AG08396 (cell line): ENCODE data around the gene PYDC1.
"Not testable (repeated sequence)": the region's sequence is repeated elsewhere in the genome, so short reads cannot be mapped to it uniquely, and the experiment has no call there.

ENCODE experiments used
- DNase-seq: peaks from one replicate; pipeline ENCODE4 v3.0.0; 2012; ENCODE audit warnings: low spot score, mixed read lengths

The PYDC1 gene

GRCh38 chr16:31195861-31196260 lies 21.1 kb downstream of the PYDC1 start:
- DNase-seq = not testable (repeated sequence)

- DNase-seq = no peak
These were observed 22.0 kb downstream of the PYDC1 start for GRCh38 chr16:31194898-31195297.

GRCh38 chr16:31193874-31194273 lies 23.1 kb downstream of the PYDC1 start:
- no peak for DNase-seq

DNA sequence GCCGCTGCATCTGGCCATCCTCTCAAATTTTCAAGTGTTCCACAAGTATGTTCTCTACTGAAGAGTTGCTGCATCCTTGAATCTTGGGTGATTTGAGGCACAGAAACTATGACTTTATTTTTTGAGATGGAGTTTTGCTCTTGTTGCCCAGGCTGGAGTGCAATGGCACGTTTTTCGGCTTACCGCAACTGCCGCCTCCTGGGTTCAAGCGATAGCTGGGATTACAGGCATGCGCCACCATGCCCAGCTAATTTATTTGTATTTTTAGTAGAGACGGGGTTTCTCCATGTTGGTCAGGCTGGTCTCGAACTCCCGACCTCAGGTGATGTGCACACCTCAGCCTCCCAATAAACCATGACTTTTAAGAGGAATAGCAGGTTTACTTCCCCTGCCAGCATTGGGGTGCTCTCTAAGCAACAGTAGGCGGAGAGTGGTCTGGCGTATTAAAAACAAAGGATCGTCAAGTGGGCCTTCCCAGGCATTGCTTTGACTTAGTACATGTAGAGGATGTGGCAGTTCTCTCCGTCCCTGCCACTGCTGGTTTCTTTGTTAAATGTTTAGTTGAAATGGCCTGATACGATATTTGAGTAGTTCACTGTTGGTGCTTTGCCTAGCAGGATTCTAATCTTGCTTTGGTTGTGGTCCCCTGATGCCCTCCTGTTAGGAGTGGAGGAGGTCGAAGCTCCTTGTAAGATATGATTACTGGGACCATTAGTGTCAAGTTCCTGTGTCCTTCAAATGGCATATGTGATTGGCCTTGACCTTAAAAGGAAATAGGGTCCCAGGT lies 23.9 kb downstream of the PYDC1 start:
- DNase-seq = no peak

- no peak for DNase-seq
These were observed 25.1 kb downstream of the PYDC1 start for GRCh38 chr16:31191697-31192428.

- DNase-seq = no peak
These were observed 26.0 kb downstream of the PYDC1 start for GRCh38 chr16:31190818-31191444.

- no peak for DNase-seq
These were observed 26.9 kb downstream of the PYDC1 start for GRCh38 chr16:31190061-31190460.

GRCh38 chr16:31189412-31189778 lies 27.5 kb downstream of the PYDC1 start:
- no peak for DNase-seq

GRCh38 chr16:31188450-31189411 lies 28.2 kb downstream of the PYDC1 start:
- no peak for DNase-seq

DNA sequence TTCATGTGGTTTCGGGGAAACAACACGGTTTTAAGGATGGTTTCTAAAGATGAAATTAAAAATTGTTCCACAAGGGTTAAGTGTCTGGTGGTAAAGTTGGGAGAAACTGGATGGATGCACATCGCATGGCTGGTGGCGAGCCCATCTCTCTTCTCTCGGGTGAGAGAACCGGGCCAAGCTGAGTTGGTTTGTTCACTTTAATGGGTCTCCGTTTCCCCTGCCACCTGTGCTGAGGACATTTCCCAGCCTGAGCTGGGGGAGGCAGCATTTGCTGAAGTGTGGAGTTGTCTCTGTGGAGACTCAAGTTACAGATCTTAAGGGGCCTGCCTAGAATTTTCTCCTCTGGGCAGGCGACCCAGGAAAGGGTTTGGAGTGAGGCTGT lies 29.1 kb downstream of the PYDC1 start:
- no peak for DNase-seq

DNA sequence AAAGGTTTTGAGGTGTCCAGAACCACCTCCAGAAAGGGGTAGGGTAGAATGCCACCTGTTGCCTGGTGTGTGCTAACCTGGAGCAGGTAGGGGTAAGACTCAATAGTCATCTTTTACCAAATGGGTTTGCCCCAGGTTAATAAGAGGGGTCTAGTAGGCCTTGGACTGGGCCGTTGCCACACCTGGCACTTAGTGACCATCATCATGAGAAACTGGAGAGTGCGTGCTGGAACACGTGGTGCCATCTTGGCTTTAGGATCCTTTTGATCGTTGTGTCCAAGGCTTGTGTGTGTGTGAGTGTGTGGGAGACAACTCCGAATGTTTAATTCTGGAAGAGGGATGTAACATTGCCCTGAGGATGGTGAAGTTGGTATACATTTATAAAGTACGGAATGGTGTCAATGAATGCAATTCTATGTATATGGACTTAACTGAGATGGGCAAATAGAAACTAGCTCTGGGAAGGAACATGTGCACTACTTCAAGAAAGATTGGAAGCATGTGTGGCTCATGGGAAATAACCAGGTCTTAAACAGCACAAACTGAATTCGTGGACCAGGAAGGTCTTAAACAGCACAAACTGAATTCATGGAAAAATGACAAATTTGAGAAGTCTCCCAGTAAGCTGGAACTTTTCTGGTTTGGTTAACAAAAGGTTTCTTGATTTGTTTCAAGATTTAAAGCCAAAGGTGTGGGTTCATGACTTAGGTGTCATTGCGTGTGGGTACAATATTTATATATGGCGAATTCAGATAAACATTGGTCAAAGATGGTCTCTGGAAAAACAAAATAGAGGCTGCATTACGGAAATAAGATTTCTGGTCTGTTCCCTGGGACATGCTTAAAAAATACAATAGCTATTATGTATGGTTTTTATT lies 29.8 kb downstream of the PYDC1 start:
- no peak for DNase-seq

DNA sequence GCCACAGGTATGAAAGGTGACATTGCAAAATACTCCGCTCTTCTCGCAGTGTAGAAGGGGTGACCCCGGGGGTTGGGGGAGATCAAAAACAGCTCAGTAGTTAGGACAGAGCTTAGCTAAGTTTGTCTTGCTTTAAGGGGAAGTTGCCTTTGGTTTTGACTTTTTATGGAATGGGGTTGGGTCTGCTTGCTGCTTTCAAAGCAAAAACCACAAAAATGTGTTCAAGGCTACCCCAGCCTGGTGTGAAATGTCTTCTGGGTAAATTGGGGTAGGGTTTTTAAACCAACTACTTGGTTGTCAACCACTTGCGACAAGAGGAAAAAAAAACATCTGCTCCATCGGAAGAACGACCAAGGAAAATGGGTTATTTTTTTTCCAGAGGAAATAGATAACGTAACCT lies 30.8 kb downstream of the PYDC1 start:
- DNase-seq = no peak

DNA sequence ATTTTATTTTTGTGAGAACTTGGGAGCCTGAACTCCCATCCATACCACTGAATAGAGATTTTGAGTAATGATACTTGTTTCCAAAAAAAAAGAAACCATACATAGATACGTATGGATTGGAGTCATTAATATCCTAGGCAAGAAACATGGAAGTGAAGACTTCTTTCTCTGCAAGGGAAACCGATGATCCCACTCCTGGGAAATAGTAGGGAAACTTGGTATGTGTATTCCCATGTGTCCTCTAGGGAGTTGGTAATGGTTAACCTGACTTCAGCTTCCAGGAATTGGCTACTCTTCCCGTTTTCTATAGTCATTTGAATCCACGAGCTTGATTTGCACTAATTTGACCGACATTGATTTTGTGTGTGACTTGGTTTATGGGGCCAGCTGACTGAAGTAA lies 31.6 kb downstream of the PYDC1 start:
- no peak for DNase-seq

DNA sequence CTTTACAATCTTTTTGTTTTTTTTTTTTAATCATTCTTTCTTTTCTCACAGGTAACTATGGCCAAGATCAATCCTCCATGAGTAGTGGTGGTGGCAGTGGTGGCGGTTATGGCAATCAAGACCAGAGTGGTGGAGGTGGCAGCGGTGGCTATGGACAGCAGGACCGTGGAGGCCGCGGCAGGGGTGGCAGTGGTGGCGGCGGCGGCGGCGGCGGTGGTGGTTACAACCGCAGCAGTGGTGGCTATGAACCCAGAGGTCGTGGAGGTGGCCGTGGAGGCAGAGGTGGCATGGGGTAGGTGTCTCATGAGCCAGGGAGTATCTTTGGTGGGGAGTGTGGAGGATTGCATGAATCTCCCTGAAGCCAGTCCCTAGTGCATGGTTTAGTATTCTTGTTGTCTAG lies 32.0 kb downstream of the PYDC1 start:
- no peak for DNase-seq

- DNase-seq = no peak
These were observed 33.2 kb downstream of the PYDC1 start for GRCh38 chr16:31183432-31184428.

- no peak for DNase-seq
These were observed 34.5 kb downstream of the PYDC1 start for GRCh38 chr16:31182391-31182790.

DNA sequence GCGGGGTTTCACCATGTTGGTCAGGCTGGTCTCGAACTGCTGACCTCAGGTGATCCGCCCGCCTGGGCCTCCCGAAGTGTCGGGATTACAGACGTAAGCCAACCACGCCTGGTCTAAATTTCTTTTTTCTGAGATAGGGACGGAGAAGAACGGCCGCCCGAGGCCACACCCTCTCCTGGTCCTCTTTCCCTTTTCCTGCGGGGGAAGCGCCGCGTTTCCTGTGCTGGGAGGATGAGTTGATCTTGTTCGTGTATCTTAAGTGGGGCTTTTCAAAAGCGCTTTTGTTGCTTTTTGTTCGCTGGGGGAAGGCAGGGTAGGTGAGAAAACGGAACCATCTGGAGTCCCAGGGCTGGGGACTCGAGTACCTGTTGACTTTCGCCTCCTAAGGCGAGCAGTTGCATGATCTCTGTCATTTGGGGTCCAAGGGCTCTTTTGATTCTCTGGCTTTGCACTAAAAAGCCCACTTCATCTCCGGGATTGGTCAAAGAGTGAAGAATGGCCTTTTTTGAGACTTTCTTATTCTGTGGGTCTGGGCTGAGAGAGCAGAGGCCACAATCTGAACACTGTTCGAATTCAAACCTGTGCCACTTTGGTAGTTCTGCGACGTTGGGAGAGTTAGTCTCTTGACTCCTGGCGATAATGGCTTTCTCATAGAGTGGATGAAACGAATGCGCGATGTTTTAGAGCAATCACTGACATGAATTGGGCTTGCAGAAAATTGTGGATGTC lies 35.7 kb downstream of the PYDC1 start:
- DNase-seq = no peak

DNA sequence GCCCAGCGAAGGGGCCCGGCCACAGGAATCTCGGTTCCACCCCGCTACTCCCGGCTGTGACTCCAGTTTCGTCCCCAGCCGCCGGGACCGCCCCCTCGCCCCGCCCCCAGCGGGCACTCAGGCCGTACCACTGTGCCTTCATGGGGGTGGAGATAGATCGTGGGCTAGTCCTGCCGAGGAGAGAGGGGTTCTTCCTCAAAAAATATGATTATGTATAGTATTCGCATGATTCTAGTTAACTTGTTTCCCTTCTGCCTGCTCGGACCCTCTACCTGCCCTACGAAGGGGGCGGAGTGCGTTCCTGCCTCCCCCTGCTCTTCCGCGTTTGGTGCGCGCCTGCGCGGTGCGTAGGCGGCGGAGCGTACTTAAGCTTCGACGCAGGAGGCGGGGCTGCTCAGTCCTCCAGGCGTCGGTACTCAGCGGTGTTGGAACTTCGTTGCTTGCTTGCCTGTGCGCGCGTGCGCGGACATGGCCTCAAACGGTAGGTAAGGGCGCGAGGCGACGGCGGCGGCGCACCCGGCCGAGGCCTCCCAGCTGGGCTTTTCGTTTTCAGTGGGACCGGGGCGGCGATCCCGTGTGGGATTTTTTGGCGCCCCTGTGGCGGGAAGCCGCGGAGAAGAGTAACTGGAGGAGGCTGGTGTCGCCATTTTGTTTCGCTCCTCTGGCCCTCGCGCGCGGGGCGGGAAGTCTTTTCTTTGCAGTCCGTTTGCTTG lies 37.0 kb downstream of the PYDC1 start, which contains the start of gene FUS:
Gene FUS, plus strand, starts transcription at position 393 of the 713 bp plus-strand sequence. Its CDS starts 76 bp downstream, at position 469.
- DNase-seq = peak; percentile 97
